ENCODE data around the gene SAXO1. TPM values are rescaled to one million over a fixed set of nuclear protein-coding genes. Genes with fewer than 3 reads are reported as not detected.

Gene SAXO1
- total RNA-seq, 1 donor from 2014 or later, result under 0.01 TPM

DNA sequence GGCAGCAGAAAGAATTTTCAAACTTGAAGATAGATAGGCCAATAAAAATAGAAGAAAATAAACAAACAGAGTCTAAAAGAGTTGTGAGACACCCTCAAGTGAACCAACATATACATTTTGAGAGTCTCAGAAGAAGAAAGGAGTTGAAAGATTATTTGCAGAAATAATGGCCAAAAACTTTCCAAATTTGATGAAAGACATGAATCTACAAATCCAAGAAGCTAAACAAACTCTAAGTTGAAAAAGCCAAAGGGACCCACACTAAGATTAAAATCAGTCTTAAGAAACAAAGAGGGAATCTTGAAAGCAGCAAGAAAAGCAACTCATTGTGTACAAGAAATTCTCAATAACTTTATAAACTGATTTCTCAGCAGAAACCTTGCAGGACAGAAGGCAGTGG is 137.0 kb downstream of the SAXO1 start:
- no peak for DNase-seq (ENCODE audit: low read depth)
- Histone ChIP-seq H3K4me3 (ENCODE audit: low read depth, low read length) (no peak overlapping the region), H3K27me3 (ENCODE audit: control insufficient read depth, insufficient read depth, low read length) (no peaks in the 10 kb centered on the region), H3K36me3 (ENCODE audit: control insufficient read depth, insufficient read depth, low read length) (no peaks in the 10 kb centered on the region)
- TF ChIP-seq, protein P1, sequence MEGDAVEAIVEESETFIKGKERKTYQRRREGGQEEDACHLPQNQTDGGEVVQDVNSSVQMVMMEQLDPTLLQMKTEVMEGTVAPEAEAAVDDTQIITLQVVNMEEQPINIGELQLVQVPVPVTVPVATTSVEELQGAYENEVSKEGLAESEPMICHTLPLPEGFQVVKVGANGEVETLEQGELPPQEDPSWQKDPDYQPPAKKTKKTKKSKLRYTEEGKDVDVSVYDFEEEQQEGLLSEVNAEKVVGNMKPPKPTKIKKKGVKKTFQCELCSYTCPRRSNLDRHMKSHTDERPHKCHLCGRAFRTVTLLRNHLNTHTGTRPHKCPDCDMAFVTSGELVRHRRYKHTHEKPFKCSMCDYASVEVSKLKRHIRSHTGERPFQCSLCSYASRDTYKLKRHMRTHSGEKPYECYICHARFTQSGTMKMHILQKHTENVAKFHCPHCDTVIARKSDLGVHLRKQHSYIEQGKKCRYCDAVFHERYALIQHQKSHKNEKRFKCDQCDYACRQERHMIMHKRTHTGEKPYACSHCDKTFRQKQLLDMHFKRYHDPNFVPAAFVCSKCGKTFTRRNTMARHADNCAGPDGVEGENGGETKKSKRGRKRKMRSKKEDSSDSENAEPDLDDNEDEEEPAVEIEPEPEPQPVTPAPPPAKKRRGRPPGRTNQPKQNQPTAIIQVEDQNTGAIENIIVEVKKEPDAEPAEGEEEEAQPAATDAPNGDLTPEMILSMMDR (IDR thresholded peaks at IDR 0.05; ENCODE audit: insufficient read depth, low read length, poor library complexity, severe bottlenecking), result no peak

DNA sequence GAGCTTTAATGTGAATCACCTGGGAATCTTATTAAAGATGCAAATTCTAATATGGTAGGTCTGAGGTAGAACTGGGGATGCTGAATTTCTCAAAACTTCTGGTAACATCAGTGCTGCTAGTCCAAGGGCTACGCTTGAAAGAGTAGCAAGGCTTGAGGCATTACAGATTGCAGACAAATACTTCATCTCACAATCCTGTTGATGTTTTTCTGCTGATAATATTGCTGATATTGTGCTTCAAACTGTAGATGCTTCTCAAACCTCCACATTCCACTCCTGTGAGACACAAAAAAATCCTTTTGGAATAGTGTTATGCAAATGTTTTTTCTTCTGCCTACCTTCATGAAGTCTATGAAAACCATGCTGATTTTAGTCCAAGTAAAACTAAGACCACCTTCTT is 139.5 kb downstream of the SAXO1 start:
- DNase-seq (ENCODE audit: low read depth), result no peak
- TF ChIP-seq, protein P1 (IDR thresholded peaks at IDR 0.05; ENCODE audit: insufficient read depth, low read length, poor library complexity, severe bottlenecking), result no peak
- H3K4me3 ChIP-seq (ENCODE audit: low read depth, low read length), result no peak overlapping the region
- no peaks in the 10 kb centered on the region for H3K36me3 ChIP-seq (ENCODE audit: control insufficient read depth, insufficient read depth, low read length)
- no peaks in the 10 kb centered on the region for H3K27me3 ChIP-seq (ENCODE audit: control insufficient read depth, insufficient read depth, low read length)

DNA sequence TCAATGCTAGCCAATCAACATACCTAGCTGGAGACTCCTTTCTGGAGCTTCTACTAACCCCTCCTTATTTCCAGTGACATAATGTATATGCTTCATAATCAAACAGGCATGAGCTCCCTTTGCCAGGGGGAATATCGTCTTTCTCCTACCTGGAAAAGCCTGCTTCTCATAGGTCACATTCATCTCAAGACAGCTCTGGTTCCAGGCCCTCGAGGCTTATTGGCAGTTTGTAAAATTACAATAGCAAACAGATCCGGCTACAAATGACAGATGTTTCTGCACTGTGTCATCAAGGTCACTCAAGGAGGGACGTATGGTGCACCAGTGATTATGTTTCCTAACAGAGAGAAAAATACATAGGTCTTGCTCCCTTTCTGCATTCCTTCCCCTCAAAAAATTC is 140.0 kb downstream of the SAXO1 start:
- no peaks in the 10 kb centered on the region for H3K27me3 ChIP-seq (ENCODE audit: control insufficient read depth, insufficient read depth, low read length)
- DNase-seq (ENCODE audit: low read depth), result no peak
- no peaks in the 10 kb centered on the region for H3K36me3 ChIP-seq (ENCODE audit: control insufficient read depth, insufficient read depth, low read length)
- TF ChIP-seq, protein P1 (IDR thresholded peaks at IDR 0.05; ENCODE audit: insufficient read depth, low read length, poor library complexity, severe bottlenecking), result no peak
- H3K4me3 ChIP-seq (ENCODE audit: low read depth, low read length), result no peak overlapping the region

DNA sequence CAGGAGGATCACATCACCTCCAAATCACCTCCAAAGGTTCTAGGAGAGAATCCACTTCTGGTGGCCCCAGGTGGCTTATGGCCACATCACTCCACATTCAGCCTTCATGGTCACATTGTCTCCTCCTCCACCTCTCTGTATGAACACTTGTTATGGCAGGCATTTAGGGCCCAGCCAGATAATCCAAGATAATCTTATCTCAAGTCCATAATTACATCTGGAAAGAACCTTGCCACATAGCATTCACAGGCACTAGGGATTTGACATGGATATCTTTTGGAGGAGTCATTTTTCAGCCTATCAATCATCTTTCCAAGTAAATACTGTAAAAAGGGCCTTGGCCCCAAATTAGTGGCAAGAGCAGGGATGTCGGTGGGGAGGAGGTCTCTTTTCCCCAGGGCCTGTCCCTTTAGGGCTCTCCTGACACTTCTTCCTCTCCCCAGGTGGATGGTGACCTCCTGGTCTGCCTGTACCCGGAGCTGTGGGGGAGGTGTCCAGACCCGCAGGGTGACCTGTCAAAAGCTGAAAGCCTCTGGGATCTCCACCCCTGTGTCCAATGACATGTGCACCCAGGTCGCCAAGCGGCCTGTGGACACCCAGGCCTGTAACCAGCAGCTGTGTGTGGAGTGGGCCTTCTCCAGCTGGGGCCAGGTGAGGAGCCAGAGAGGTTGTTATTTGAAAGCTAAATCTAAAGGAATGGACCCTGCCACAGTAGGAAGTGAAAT is 140.9 kb downstream of the SAXO1 start:
- no peak for DNase-seq (ENCODE audit: low read depth)
- Histone ChIP-seq H3K4me3 (ENCODE audit: low read depth, low read length) (no peak overlapping the region), H3K27me3 (ENCODE audit: control insufficient read depth, insufficient read depth, low read length) (no peaks in the 10 kb centered on the region), H3K36me3 (ENCODE audit: control insufficient read depth, insufficient read depth, low read length) (no peaks in the 10 kb centered on the region)
- TF ChIP-seq, protein P1 (IDR thresholded peaks at IDR 0.05; ENCODE audit: insufficient read depth, low read length, poor library complexity, severe bottlenecking), result no peak

DNA sequence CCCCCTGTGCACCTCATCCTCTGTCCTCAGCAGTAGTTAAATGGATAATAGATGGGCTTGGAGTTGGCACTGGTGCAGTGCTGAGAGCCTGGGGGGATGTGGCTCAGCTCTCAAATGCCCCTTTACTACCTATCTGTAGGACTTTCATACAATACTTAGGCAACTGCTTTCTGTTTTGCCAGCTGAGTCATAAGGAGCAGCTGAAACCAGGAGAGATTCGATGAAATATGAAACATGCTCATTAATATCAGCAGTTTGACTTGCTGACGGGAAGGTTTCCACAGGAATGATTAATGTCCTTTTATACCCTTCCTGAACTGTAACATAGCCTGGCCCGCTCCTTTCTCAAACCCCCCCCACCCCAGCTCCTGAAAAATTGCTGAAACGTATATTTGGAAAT is 142.6 kb downstream of the SAXO1 start:
- no peaks in the 10 kb centered on the region for H3K36me3 ChIP-seq (ENCODE audit: control insufficient read depth, insufficient read depth, low read length)
- H3K4me3 ChIP-seq (ENCODE audit: low read depth, low read length), result no peak overlapping the region
- TF ChIP-seq, protein P1 (IDR thresholded peaks at IDR 0.05; ENCODE audit: insufficient read depth, low read length, poor library complexity, severe bottlenecking), result no peak
- no peak for DNase-seq (ENCODE audit: low read depth)
- H3K27me3 ChIP-seq (ENCODE audit: control insufficient read depth, insufficient read depth, low read length), result no peaks in the 10 kb centered on the region

DNA sequence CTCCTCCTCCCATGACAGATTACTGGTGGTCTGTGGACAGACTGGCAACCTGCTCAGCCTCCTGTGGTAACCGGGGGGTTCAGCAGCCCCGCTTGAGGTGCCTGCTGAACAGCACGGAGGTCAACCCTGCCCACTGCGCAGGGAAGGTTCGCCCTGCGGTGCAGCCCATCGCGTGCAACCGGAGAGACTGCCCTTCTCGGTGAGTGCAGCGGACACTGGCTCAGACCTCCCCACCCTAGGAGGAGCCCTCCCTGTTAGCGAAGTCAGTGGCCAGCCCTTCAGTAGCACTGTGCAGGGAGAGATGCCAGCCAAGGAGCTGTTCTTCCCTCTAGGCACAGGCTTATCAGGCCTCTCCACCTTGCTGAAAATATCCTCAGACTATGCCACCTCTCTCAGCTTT is 143.5 kb downstream of the SAXO1 start:
- no peak for DNase-seq (ENCODE audit: low read depth)
- TF ChIP-seq, protein P1 (IDR thresholded peaks at IDR 0.05; ENCODE audit: insufficient read depth, low read length, poor library complexity, severe bottlenecking), result no peak
- H3K36me3 ChIP-seq (ENCODE audit: control insufficient read depth, insufficient read depth, low read length), result no peaks in the 10 kb centered on the region
- no peaks in the 10 kb centered on the region for H3K27me3 ChIP-seq (ENCODE audit: control insufficient read depth, insufficient read depth, low read length)
- H3K4me3 ChIP-seq (ENCODE audit: low read depth, low read length), result no peak overlapping the region

Data from kidney epithelial cell (primary cell).